Hepatocyte (in vitro differentiated cells): ENCODE data around the gene SCN2B. TPM values are rescaled to one million over a fixed set of nuclear protein-coding genes. Genes with fewer than 3 reads are reported as not detected.

Experiments used
- DNase-seq: peaks from one replicate; pipeline ENCODE4 v3.0.0-alpha.2; 2016; ENCODE audit warnings: low spot score
- H2AFZ ChIP-seq: fragments of 200-600 bp; sonication (generic); 2 replicates; pipeline ENCODE4 v1.6.0; 2016; ENCODE audit warnings: antibody characterized with exemption, mild to moderate bottlenecking
- H3K27ac ChIP-seq: fragments of 200-600 bp; sonication (generic); 2 replicates; pipeline ENCODE4 v1.5.1; 2016; ENCODE audit warnings: mild to moderate bottlenecking
- H3K27me3 ChIP-seq: fragments of 200-600 bp; sonication (generic); 2 replicates; pipeline ENCODE4 v1.6.1; 2016
- H3K36me3 ChIP-seq: fragments of 200-600 bp; sonication (generic); replicated peaks from 2 replicates; pipeline ENCODE4 v1.5.1; 2016; ENCODE audit warnings: low read depth; ENCODE audit not compliant: insufficient read depth
- H3K4me1 ChIP-seq: fragments of 200-600 bp; sonication (generic); 2 replicates; pipeline ENCODE4 v1.5.1; 2016; ENCODE audit warnings: mild to moderate bottlenecking, moderate library complexity; ENCODE audit not compliant: insufficient read depth
- H3K4me2 ChIP-seq: fragments of 200-600 bp; sonication (generic); 2 replicates; pipeline ENCODE4 v1.6.0; 2016
- H3K4me3 ChIP-seq: fragments of 200-600 bp; sonication (generic); 2 replicates; pipeline ENCODE4 v1.5.1; 2016; ENCODE audit warnings: mild to moderate bottlenecking
- H3K79me2 ChIP-seq: fragments of 200-600 bp; sonication (generic); 2 replicates; pipeline ENCODE4 v1.6.0; 2017; ENCODE audit warnings: mild to moderate bottlenecking
- H3K9me2 ChIP-seq: fragments of 200-600 bp; sonication (generic); replicated peaks from 2 replicates; pipeline ENCODE4 v1.6.0; 2017; ENCODE audit warnings: mild to moderate bottlenecking; ENCODE audit not compliant: insufficient read depth
- H3K9me3 ChIP-seq: fragments of 200-600 bp; sonication (generic); 2 replicates; pipeline ENCODE4 v1.5.1; 2016; ENCODE audit warnings: low read depth, mild to moderate bottlenecking
- H4K20me1 ChIP-seq: fragments of 200-600 bp; sonication (generic); 2 replicates; pipeline ENCODE4 v1.6.0; 2016; ENCODE audit warnings: mild to moderate bottlenecking; ENCODE audit not compliant: insufficient read depth, poor library complexity, severe bottlenecking
- EZH2 ChIP-seq: fragments of 200-600 bp; sonication (generic); IDR thresholded peaks from 2 replicates; pipeline ENCODE4 v1.6.1; 2016; ENCODE audit warnings: antibody characterized with exemption, mild to moderate bottlenecking, borderline replicate concordance
- EZH2phosphoT487 ChIP-seq: fragments of 200-600 bp; sonication (generic); IDR thresholded peaks from one replicate; pipeline ENCODE4 v1.6.1; 2018; ENCODE audit warnings: antibody characterized with exemption, mild to moderate bottlenecking, low read depth, moderate library complexity; ENCODE audit not compliant: unreplicated experiment, severe bottlenecking
- WGBS: methylation state at CpG from one replicate; pipeline ENCODE4 v1.1.6; 2016; ENCODE audit warnings: low lambda C conversion rate; ENCODE audit errors: missing lambda C conversion rate; 5-methylcytosine and 5-hydroxymethylcytosine counted together
- polyA plus RNA-seq: library from polyadenylated mRNA; unstranded; fragments of >200 nt; fragmentation: Nextera tagmentation; extraction: Ambion mirVana; gene quantifications from 2 replicates; pipeline ENCODE4 v1.2.1, GENCODE V29; 2016
- total RNA-seq: library from RNA; depleted of rRNA; stranded (reverse); fragments of >200 nt; gene quantifications from 2 replicates; pipeline ENCODE4 v1.2.3, GENCODE V29; 2014
- TF ChIP-seq, protein P1 (sequence below): fragments of 200-600 bp; sonication (generic); IDR thresholded peaks from 2 replicates; pipeline ENCODE4 v1.5.1; 2016; ENCODE audit warnings: antibody characterized with exemption, mild to moderate bottlenecking; ENCODE audit not compliant: poor library complexity

SCN2B gene
- total and polyA plus RNA-seq, 2 experiments from 2014 or later, result 1.1 to 1.2 TPM

DNA sequence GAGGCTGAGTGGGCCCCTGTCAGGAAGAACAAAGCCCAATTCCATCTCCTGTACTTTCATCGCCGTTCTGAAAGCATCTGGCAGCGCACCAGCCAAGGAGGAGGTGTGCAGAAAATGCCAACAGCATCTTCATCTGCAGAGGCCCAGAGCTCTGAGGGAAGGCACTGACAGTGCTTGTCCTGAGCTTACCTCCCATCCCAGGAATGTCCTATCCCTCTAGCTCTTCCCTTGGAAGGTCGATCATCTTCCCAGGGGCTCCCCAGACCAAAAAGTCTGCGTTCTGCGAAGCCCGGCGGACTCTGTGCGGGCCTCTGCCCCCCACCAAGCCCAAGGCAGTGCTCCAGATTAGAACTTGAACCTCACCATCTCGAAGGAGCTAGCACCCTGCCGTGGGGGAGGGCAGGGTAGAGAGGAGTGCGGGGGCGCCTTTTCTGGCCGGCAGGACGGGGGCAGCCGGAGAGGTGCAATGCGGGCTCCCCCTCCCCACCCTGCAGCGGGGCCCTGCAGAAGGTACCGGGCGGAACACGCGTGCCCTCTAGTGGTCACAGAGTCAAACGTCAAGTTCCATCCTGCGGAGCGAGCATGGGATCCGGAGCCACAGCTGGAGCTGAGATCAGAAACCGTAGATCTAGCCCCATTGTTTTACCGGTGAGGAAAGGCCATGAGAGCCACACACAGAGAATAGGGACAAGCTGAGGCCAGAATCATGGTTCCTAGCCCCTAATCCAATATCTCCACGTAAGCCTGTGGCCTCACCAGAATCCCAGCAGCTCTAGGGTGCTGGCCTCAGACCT lies 5.0 kb downstream of the SCN2B start:
- Histone ChIP-seq H3K79me2 (no peaks in the 10 kb centered on the region), H3K9me2 (no peaks in the 10 kb centered on the region), H3K4me2 (peak overlapping the region; percentile 73), H4K20me1 (no peaks in the 10 kb centered on the region), H3K36me3 (no peaks in the 10 kb centered on the region), H3K4me1 (peaks cover 16% of the 10 kb centered on the region), H3K27ac (no peak overlapping the region), H2AFZ (no peak overlapping the region), H3K9me3 (no peaks in the 10 kb centered on the region), H3K4me3 (no peak overlapping the region), H3K27me3 (peaks cover 39% of the 10 kb centered on the region)
- WGBS, result 8% methylated on average over 26 of the region's 29 CpGs
- TF ChIP-seq EZH2, result no peak
- TF ChIP-seq, protein P1, sequence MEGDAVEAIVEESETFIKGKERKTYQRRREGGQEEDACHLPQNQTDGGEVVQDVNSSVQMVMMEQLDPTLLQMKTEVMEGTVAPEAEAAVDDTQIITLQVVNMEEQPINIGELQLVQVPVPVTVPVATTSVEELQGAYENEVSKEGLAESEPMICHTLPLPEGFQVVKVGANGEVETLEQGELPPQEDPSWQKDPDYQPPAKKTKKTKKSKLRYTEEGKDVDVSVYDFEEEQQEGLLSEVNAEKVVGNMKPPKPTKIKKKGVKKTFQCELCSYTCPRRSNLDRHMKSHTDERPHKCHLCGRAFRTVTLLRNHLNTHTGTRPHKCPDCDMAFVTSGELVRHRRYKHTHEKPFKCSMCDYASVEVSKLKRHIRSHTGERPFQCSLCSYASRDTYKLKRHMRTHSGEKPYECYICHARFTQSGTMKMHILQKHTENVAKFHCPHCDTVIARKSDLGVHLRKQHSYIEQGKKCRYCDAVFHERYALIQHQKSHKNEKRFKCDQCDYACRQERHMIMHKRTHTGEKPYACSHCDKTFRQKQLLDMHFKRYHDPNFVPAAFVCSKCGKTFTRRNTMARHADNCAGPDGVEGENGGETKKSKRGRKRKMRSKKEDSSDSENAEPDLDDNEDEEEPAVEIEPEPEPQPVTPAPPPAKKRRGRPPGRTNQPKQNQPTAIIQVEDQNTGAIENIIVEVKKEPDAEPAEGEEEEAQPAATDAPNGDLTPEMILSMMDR, result peak; percentile 88
- DNase-seq, result peak; percentile 87

DNA sequence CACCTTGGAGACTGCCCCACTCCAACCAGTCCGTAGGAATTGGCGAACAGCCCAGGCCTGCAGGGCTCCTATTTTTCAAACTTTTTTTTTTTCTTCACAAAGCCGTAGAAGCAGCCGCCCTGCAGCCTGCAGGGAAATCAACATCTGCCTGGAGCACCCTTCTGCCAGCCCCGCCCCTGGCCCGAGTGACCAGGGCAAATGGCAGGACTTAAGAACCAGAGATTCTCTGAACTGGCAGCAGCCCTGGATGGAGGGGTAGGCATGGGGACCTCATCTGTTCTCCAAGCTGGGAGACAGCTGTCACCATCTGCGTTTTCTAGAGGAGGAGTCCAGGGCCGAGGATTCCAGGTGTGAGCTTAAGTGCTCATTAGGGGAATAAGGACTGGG lies 5.6 kb downstream of the SCN2B start:
- Histone ChIP-seq H3K36me3 (no peaks in the 10 kb centered on the region), H3K9me3 (no peaks in the 10 kb centered on the region), H3K27me3 (peaks cover 33% of the 10 kb centered on the region), H2AFZ (no peak overlapping the region), H3K4me2 (no peak overlapping the region), H4K20me1 (no peaks in the 10 kb centered on the region), H3K79me2 (no peaks in the 10 kb centered on the region), H3K4me3 (no peak overlapping the region), H3K4me1 (peaks cover 16% of the 10 kb centered on the region), H3K9me2 (no peaks in the 10 kb centered on the region), H3K27ac (no peak overlapping the region)
- TF ChIP-seq EZH2 (no peak), EZH2phosphoT487 (no peak)
- TF ChIP-seq, protein P1, result no peak
- DNase-seq, result no peak
- WGBS, result 49% methylated on average over 8 of the region's 8 CpGs

DNA sequence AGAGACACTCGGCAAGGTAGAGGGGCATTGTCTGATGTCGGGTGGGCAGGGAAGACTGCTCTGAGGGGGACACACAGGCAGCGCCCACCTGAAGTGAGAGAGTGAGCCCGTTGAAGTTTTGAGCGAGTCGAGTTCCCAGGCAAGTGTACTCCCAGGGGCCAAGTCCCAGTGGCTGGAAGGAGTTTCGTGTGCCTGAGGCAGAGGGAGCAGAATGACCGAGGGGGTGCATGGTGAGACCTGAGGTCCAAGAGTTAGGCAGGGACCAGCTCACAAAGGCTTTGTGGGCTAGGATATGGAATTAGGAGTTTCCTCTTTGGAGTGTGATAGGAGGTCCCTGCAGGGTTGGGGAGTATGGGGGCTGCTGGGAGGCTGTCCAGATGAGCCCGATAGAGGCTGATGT lies 6.2 kb downstream of the SCN2B start:
- H3K36me3 ChIP-seq, result no peaks in the 10 kb centered on the region
- TF ChIP-seq EZH2 (no peak), EZH2phosphoT487 (no peak)
- TF ChIP-seq, protein P1, result no peak
- H3K27me3 ChIP-seq, result peaks cover 31% of the 10 kb centered on the region
- no peak overlapping the region for H2AFZ ChIP-seq
- no peaks in the 10 kb centered on the region for H3K9me3 ChIP-seq
- H3K4me1 ChIP-seq, result peaks cover 13% of the 10 kb centered on the region
- H3K27ac ChIP-seq, result no peak overlapping the region
- no peak overlapping the region for H3K4me2 ChIP-seq
- H3K79me2 ChIP-seq, result no peaks in the 10 kb centered on the region
- no peak for DNase-seq
- 85% methylated on average over 9 of the region's 9 CpGs for WGBS
- no peak overlapping the region for H3K4me3 ChIP-seq
- H4K20me1 ChIP-seq, result no peaks in the 10 kb centered on the region
- H3K9me2 ChIP-seq, result no peaks in the 10 kb centered on the region
